NT2/D1 (cell line): ENCODE results near the gene TP53I11.

Experiments
- SUZ12 ChIP-seq: IDR thresholded peaks from 2 replicates; pipeline ENCODE4 v1.6.1; 2011; ENCODE audit not compliant: insufficient read length, insufficient read depth; ENCODE audit errors: extremely low read depth
- YY1 ChIP-seq: IDR thresholded peaks from 2 replicates; pipeline ENCODE4 v1.6.1; 2011; ENCODE audit not compliant: insufficient read length, insufficient read depth
- ZNF274 ChIP-seq: IDR thresholded peaks from 2 replicates; pipeline ENCODE4 v1.6.1; 2011; ENCODE audit warnings: mild to moderate bottlenecking, low read depth, low read length

GRCh38 chr11:44923115-44923514 is 27.6 kb downstream of the TP53I11 start:
- TF ChIP-seq SUZ12 (no peak), YY1 (no peak), ZNF274 (no peak)
